ENCODE data around the gene ST14. TPM values are rescaled to one million over a fixed set of nuclear protein-coding genes. Genes with fewer than 3 reads are reported as not detected.

The ST14 gene
- total and polyA plus RNA-seq, 2 donors (not counting 1 experiment from before 2014, with no cell fraction given) = 36.2 to 52.2 TPM

DNA sequence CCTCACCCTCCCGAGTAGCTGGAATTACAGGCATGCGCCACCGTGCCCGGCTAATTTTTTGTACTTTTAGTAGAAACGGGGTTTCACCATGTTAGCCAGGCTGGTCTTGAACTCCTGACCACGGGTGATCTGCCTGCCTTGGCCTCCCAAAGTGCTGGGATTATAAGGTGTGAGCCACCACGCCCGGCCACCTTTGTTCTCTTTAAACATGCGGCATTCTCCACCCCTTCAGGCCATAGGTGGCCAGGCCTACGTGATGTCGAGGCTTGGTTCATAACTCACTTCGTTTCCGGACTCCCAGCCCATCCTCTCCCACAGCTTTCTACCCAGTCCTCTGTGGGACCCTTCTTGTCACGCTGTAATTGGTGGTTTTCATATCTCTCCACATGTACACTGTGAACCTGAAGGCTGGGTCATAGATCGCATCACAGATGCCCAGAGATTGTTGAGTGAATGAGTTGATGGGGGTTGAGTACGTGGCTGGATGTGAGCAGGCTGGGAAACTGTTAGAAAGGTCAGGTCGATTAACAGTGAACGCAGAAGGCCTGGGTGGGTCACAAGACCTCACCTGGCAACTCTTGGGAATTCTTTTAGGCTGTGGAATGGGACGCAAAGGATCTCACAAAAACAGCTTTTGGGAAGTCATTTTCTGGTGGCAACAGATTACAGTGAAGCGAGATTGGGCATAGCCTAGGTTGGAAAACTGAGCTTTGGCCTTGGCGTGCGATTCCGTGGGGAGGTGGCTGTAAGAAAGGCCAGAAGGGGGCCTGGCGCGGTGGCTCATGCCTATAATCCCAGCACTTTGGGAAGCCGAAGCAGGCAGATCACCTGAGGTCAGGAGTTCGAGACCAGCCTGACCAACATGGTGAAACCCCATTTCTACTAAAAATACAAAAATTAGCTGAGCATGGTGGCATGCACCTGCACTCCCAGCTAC, 44.5 kb downstream of the ST14 start:
- Histone ChIP-seq H3K27ac (ENCODE audit: low read length in 2 of 2) (no peak overlapping the region), H3K4me3 (ENCODE audit: control extremely low read depth in 1 of 5, extremely low read depth in 1 of 5, insufficient read depth in 1 of 5, low read depth in 2 of 5, low read length in 4 of 5) (no peak overlapping the region), H3K4me2 (replicated peaks; ENCODE audit: low read depth, low read length, poor library complexity, severe bottlenecking) (peak overlapping the region; percentile 23), H4K20me1 (ENCODE audit: control insufficient read depth, insufficient read depth, low read length, poor library complexity, severe bottlenecking) (no peaks in the 10 kb centered on the region), H3K27me3 (replicated peaks in 1 of 4; ENCODE audit: control extremely low read depth in 1 of 4, control insufficient read depth in 3 of 4, insufficient read depth in 4 of 4, low read length in 3 of 4) (no peaks in the 10 kb centered on the region), H3K4me1 (ENCODE audit: control insufficient read depth in 2 of 2, insufficient read depth in 2 of 2, low read length in 2 of 2) (peaks cover 18 to 24% of the 10 kb centered on the region in 2 donors), H3K79me2 (ENCODE audit: control insufficient read depth, insufficient read depth, low read length) (no peaks in the 10 kb centered on the region), H2AFZ (ENCODE audit: insufficient read depth, low read depth, low read length, poor library complexity, severe bottlenecking) (no peak overlapping the region), H3K9ac (ENCODE audit: low read length) (no peak overlapping the region), H3K36me3 (replicated peaks in 1 of 2; ENCODE audit: control extremely low read depth in 1 of 2, control insufficient read depth in 1 of 2, extremely low read depth in 1 of 2, insufficient read depth in 2 of 2, low read length in 1 of 2) (peaks cover 0 to 30% of the 10 kb centered on the region in 2 experiments), H3K9me3 (ENCODE audit: control extremely low read depth in 1 of 3, control insufficient read depth in 2 of 3, insufficient read depth in 1 of 3, low read length in 2 of 3) (peaks cover 0 to 10% (median 0%) of the 10 kb centered on the region in 3 donors)
- Mint-ChIP-seq H3K27me3 (no peaks in the 10 kb centered on the region), H3K27ac (peak overlapping the region; percentile 47), H3K4me3 (peak overlapping the region; percentile 67), H3K4me1 (peaks cover 29% of the 10 kb centered on the region), H3K9me3 (ENCODE audit: insufficient read depth) (no peaks in the 10 kb centered on the region)
- ATAC-seq (ENCODE audit: low read depth) (no peak), DNase-seq (no peak)
- ChIA-PET POLR2A (no interaction called here), CTCF (interaction anchor here (1.4 kb wide), 1 partner anchor 9 kb away, joined by 8 read pairs; no protein-coding TSS in a partner anchor)
- TF ChIP-seq, protein P1, sequence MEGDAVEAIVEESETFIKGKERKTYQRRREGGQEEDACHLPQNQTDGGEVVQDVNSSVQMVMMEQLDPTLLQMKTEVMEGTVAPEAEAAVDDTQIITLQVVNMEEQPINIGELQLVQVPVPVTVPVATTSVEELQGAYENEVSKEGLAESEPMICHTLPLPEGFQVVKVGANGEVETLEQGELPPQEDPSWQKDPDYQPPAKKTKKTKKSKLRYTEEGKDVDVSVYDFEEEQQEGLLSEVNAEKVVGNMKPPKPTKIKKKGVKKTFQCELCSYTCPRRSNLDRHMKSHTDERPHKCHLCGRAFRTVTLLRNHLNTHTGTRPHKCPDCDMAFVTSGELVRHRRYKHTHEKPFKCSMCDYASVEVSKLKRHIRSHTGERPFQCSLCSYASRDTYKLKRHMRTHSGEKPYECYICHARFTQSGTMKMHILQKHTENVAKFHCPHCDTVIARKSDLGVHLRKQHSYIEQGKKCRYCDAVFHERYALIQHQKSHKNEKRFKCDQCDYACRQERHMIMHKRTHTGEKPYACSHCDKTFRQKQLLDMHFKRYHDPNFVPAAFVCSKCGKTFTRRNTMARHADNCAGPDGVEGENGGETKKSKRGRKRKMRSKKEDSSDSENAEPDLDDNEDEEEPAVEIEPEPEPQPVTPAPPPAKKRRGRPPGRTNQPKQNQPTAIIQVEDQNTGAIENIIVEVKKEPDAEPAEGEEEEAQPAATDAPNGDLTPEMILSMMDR (IDR thresholded peaks at IDR 0.05) = no peak
- no peak for TF ChIP-seq EZH2 (IDR thresholded peaks at IDR 0.05; ENCODE audit: borderline replicate concordance, insufficient read depth, low read depth, low read length, poor library complexity, severe bottlenecking)
- intact Hi-C loops (cut with micrococcal nuclease) = no loop called here
- WGBS (ENCODE audit: insufficient coverage) = 98% methylated on average over 24 of the region's 27 CpGs

DNA sequence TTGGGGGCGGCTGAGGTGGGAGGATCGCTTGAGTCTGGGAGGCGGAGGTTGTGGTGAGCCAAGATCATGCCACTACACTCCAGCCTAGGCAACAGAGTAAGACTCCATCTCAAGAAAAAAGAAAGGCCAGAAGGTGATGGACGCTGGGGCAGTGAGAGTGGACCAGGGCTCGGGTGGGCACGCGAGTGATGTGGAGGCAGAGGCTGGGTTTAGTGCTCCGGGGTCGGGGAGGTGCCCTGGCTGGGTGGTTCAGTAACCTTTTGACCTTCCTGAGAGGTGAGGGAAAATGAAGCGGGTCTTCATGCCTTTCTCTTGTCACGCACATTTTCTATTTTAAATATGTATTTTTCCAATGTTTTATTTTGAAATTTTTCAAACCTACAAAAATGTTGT, 45.1 kb downstream of the ST14 start:
- Histone ChIP-seq H3K9me3 (ENCODE audit: control extremely low read depth in 1 of 3, control insufficient read depth in 2 of 3, insufficient read depth in 1 of 3, low read length in 2 of 3) (peaks cover 0 to 10% (median 0%) of the 10 kb centered on the region in 3 donors), H3K4me2 (replicated peaks; ENCODE audit: low read depth, low read length, poor library complexity, severe bottlenecking) (no peak overlapping the region), H3K27ac (ENCODE audit: low read length in 2 of 2) (no peak overlapping the region), H3K4me1 (ENCODE audit: control insufficient read depth in 2 of 2, insufficient read depth in 2 of 2, low read length in 2 of 2) (peaks cover 18 to 24% of the 10 kb centered on the region in 2 donors), H3K27me3 (replicated peaks in 1 of 4; ENCODE audit: control extremely low read depth in 1 of 4, control insufficient read depth in 3 of 4, insufficient read depth in 4 of 4, low read length in 3 of 4) (no peaks in the 10 kb centered on the region), H3K79me2 (ENCODE audit: control insufficient read depth, insufficient read depth, low read length) (no peaks in the 10 kb centered on the region), H3K36me3 (replicated peaks in 1 of 2; ENCODE audit: control extremely low read depth in 1 of 2, control insufficient read depth in 1 of 2, extremely low read depth in 1 of 2, insufficient read depth in 2 of 2, low read length in 1 of 2) (peaks cover 0 to 25% of the 10 kb centered on the region in 2 experiments), H2AFZ (ENCODE audit: insufficient read depth, low read depth, low read length, poor library complexity, severe bottlenecking) (no peak overlapping the region), H3K4me3 (ENCODE audit: control extremely low read depth in 1 of 5, extremely low read depth in 1 of 5, insufficient read depth in 1 of 5, low read depth in 2 of 5, low read length in 4 of 5) (no peak overlapping the region), H3K9ac (ENCODE audit: low read length) (no peak overlapping the region), H4K20me1 (ENCODE audit: control insufficient read depth, insufficient read depth, low read length, poor library complexity, severe bottlenecking) (no peaks in the 10 kb centered on the region)
- Mint-ChIP-seq H3K27ac (no peak overlapping the region), H3K9me3 (ENCODE audit: insufficient read depth) (no peaks in the 10 kb centered on the region), H3K27me3 (no peaks in the 10 kb centered on the region), H3K4me1 (peaks cover 29% of the 10 kb centered on the region), H3K4me3 (no peak overlapping the region)
- POLR2A ChIA-PET = no interaction called here
- ATAC-seq (ENCODE audit: low read depth) (no peak), DNase-seq (no peak)
- TF ChIP-seq, protein P1 (IDR thresholded peaks at IDR 0.05) = no peak
- no peak for TF ChIP-seq EZH2 (IDR thresholded peaks at IDR 0.05; ENCODE audit: borderline replicate concordance, insufficient read depth, low read depth, low read length, poor library complexity, severe bottlenecking)
- CTCF ChIA-PET = no interaction called here
- 90% methylated on average over 5 of the region's 11 CpGs for WGBS (ENCODE audit: insufficient coverage)
- intact Hi-C loops (cut with micrococcal nuclease) = no loop called here
